HG03457 (cell line): ENCODE data around the gene ATAD2B.

Experiments
- ATAC-seq: cut with Tn5 transposase; IDR thresholded peaks from one replicate; pipeline ENCODE4 v1.9.1; 2021; ENCODE audit warnings: moderate number of reproducible peaks; ENCODE audit not compliant: unreplicated experiment

Gene ATAD2B

GRCh38 chr2:23915327-23915726 is 11.6 kb downstream of the ATAD2B start:
- ATAC-seq, result no peak

DNA sequence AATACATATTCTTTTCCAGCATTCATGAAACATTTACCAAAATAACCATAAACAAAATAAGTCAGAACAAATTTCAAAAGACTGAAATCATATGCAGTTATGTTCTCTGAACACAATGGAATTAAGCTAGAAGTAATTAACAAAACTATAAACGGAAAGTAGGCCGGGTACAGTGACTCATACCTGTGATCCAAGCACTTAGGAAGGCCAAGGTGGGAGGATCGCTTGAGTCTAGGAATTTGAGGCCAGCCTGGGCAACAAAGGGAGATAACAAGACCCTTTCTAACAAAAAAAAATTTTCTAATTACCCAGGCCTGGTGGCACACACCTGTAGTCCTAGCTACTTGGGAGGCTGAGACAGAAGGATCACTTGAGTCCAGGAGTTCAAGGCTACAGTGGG is 14.9 kb downstream of the ATAD2B start:
- no peak for ATAC-seq

DNA sequence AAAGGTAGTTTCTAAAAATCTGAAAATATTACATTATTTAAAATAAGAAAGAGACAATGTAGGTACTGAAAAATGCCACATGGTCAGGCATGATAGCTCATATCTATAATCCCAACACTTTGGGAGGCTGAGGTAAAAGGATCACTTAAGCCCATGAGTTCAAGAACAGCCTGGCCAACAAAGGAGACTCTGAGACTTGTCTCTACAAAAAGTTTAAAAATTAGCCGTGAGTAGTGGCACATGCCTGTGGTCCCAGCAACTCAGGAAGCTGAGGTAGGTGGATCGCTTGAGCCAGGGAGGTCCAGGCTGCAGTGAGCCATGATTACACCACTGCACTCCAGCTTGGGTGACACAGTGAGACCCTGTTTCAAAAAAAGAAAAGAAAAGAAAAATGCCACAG is 21.8 kb downstream of the ATAD2B start:
- no peak for ATAC-seq

DNA sequence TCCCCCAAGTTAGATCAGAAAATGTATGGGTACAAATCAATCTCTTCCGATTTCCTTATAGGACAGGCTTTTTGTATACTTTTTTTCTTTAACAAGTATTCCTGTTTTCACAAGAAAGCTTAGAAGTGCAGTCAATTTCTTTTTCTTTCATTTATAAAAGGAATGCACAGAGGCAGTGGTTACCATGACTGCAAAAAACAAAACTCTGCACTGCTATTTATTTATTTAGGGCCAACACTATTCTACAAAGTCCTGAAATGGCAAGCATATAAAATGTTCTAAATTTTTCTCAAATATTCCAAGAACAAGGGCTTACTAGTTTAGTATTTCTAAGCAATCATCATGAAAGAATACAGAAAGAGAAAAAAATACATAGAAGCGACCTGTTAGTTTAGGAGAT is 22.2 kb downstream of the ATAD2B start:
- no peak for ATAC-seq

GRCh38 chr2:23904215-23904614 is 22.7 kb downstream of the ATAD2B start:
- ATAC-seq, result no peak

- no peak for ATAC-seq
Observed at GRCh38 chr2:23903034-23903433, 23.9 kb downstream of the ATAD2B start.

DNA sequence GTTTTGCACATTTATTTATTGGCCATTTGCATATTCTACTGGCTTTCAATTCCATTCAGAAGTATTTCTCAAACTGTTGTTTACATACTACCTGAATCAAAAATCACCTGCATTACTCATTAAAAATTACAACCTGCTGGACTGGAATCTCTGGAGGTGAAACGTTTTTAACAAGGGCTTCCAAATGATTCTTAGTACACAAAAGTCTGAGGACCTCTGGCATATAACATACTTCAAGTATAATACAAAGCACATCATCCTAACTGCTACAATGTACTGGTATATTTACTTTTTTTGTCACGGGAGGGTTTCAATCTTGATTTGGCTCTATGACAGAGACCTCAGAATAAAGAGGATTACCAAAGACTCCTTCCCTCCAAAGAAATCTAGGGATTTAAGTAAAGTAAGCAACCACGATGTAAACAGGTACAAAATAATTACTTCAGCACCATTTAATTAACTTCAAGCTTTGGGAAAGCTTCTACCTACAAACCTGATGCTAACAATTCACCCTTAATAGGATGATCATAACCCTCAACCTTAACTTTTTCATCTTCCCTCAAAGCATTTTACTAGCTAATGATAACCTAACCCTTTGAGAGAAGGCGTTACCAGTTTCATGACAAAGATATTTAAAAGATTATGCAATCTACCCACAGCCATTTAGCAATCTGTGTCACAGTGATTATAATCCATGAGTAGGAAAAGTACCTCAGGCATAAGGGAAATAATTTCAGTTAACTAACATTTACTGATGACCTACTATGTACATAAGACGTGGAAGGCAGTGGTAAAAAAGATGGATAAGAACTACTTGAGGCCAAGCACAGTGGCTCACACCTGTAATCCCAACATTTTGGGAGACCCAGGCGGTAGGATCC is 24.7 kb downstream of the ATAD2B start:
- ATAC-seq, result no peak

DNA sequence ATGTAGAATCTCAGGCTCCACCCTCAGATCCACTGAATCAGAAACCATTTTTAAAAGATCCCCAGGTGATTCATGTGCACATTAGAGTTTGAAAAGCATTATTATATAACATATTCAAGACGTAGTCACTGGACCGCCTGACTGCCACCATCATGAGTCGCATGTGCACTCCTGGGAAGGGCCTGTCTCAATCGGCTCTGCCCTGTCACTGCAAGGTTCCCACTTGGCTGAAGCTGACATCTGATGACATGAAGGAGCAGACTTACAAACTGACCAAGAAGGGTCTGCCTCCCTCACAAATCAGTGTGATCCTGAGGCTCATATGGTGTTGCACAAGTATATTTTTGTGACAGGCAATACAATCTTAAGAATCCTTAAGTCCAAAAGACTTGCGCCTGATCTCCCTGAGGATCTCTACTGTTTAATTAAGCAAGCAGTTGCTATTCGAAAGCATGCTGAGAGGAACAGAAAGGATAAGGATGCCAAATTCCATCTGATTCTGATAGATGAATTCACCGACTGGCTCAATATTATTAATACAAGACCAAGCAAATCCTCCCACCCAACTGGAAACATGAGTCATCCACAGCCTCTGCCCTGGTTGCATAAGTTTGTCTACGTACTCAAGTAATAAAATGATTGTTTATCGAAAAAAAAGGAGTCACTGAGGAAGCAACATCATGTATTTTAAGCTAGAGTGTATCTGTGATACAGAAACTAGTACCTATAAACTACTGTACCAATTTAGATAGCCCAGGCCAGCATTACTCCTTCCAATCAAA is 26.2 kb downstream of the ATAD2B start:
- ATAC-seq, result no peak

DNA sequence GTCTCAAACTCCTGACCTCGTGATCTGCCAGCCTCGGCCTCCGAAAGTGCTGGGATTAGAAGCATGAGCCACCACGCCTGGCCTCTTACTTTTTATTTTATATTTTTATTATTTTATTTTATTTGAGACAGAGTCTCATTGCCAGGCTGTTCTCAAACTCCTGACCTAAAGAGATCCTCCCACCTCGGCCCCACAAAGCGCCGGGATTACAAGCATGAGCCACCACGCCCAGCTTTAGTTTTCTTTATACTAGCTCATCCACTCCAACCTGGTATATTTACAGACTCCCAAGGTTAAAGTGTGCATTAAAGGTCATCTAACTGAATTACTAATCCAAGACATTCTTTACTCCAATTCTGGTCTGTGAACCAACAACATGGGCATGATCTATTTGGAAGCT is 26.8 kb downstream of the ATAD2B start:
- no peak for ATAC-seq

- no peak for ATAC-seq
Observed at GRCh38 chr2:23871206-23871605, 55.7 kb downstream of the ATAD2B start.

DNA sequence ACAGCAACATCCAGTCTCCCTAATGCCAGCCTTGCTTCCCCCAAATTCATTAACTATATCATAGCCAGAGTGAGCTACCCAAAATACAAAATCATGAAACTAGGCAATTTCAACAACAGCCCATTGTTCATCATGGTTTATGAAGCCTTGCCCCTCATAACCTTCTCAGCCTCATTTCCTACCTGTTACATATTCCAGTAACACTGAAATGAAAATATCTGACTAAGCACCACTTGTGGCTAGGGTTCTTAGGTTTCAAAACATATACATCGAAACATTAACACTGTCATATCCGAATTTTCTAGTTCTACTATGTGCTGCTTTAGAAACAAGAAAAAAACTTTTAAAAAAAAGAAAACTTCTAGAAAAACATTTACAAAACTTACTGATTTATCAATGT is 59.5 kb downstream of the ATAD2B start:
- ATAC-seq, result no peak

- ATAC-seq, result no peak
Observed at GRCh38 chr2:23862716-23863426, 64.1 kb downstream of the ATAD2B start.

DNA sequence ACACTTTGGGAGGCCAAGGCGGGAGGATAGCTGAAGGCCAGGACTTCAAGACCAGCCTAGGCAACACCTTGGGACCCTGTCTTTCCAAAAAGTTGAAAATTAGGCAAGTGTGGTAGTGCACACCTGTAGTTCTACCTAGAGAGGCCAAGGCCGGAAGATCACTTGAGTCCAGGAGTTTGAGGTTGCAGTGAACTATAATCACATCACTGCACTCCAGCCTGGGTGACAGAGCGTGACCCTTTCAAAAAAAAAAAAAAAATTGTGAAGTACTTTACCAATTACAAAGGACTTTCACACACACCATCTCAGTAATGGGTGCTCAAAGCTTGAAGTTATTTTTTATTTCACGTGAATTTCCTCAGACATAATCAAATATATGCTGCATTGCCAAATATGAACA is 65.0 kb downstream of the ATAD2B start:
- no peak for ATAC-seq

DNA sequence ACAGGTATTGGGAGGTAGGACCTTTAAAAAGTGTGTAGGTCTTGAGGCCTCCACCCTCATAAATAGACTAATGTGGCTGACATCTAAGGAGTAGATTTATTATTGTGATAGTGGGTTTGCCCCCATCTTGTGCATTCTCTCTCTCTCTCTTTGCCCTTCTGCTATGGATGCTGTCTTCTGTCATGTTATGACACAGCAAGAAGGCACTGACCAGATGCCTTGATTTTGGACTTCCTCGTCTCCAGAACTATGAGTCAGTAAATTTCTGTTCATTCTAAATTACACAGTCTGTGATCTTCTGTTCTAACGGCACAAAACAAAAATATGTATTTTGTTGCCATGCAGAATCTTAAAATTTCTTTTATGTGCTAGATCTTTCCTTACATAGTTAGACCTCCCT is 66.9 kb downstream of the ATAD2B start:
- ATAC-seq, result no peak

GRCh38 chr2:23859234-23859633 is 67.7 kb downstream of the ATAD2B start:
- no peak for ATAC-seq

- ATAC-seq, result no peak
Observed at GRCh38 chr2:23850564-23851256, 76.2 kb downstream of the ATAD2B start.

- no peak for ATAC-seq
Observed at GRCh38 chr2:23844905-23845304, 82.0 kb downstream of the ATAD2B start.

DNA sequence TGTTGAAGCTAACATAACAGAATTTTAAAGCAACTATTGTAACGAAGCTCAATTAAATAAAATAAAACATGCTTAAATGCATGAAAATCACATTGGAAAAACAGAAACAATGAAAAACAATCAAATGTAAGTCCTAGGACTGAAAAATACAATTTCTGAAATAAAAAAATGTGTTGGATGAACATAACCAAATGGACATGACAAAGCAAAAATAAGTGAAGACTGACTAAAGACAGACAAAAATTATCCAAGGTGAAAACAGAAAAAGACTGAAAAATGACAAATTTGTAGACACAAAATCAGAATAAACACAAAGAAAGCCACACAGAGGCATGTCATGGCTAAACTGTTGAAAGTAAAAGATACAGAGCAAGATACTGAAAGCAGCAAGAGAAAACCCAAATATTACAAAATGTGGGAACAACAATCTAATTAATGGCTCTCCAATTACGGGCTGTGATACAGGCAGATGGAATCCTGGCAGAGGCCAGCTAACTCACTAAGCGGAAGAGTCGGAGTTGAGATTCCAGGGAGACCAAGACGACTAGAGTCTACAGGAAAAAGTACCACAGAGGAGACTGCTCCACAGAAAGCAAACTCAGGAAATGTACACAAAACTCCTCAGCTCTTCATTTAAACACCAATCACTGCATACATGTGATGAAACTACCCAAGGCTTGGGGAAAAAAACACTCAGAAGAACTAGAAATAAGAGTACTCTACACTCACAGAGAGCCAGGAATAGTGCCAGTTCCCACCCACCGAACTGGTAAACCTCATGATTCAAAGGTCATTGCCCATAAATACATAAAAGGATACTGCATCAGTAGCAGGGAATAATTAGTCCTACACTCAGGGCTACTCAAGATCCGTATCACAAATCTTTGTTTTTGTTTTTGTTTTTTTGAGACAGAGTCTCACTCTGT is 83.6 kb downstream of the ATAD2B start:
- ATAC-seq, result no peak

- no peak for ATAC-seq
Observed at GRCh38 chr2:23839919-23840578, 86.9 kb downstream of the ATAD2B start.
